WTC11 (cell line): ENCODE results near the gene FXYD7.

Experiments
- AFF4 ChIP-seq: sonication (generic); formaldehyde crosslinking; IDR thresholded peaks from 2 replicates; pipeline ENCODE4 v1.8.1; 2023; ENCODE audit warnings: mild to moderate bottlenecking, missing genetic modification reagents, borderline replicate concordance
- CTCF ChIP-seq: fragments of 200-600 bp; IDR thresholded peaks from 2 replicates; pipeline ENCODE4 v1.8.0; 2022; ENCODE audit warnings: antibody characterized with exemption
- ESRRA ChIP-seq: sonication (generic); formaldehyde crosslinking; IDR thresholded peaks from 2 replicates; pipeline ENCODE4 v1.8.1; 2022; ENCODE audit warnings: mild to moderate bottlenecking, missing genetic modification reagents, borderline replicate concordance
- ETV6 ChIP-seq: sonication (generic); formaldehyde crosslinking; IDR thresholded peaks from 2 replicates; pipeline ENCODE4 v1.8.1; 2022; ENCODE audit warnings: mild to moderate bottlenecking, missing genetic modification reagents
- JUN ChIP-seq: sonication (generic); formaldehyde crosslinking; IDR thresholded peaks from 2 replicates; pipeline ENCODE4 v1.8.0; 2023; ENCODE audit warnings: mild to moderate bottlenecking, missing genetic modification reagents
- KAT7 ChIP-seq: sonication (generic); formaldehyde crosslinking; IDR thresholded peaks from 2 replicates; pipeline ENCODE4 v1.8.1; 2023; ENCODE audit warnings: missing genetic modification reagents, mild to moderate bottlenecking, borderline replicate concordance
- MAX ChIP-seq: sonication (generic); formaldehyde crosslinking; IDR thresholded peaks from 2 replicates; pipeline ENCODE4 v1.8.0; 2022; ENCODE audit warnings: mild to moderate bottlenecking, missing genetic modification reagents
- PRRX2 ChIP-seq: fragments of 250-450 bp; sonication (Bioruptor Pico); IDR thresholded peaks from 2 replicates; pipeline ENCODE4 v1.8.0; 2021; ENCODE audit warnings: mild to moderate bottlenecking
- RELA ChIP-seq: sonication (generic); formaldehyde crosslinking; IDR thresholded peaks from 2 replicates; pipeline ENCODE4 v1.8.1; 2022; ENCODE audit warnings: missing genetic modification reagents, mild to moderate bottlenecking, borderline replicate concordance
- SMAD4 ChIP-seq: sonication (generic); formaldehyde crosslinking; IDR thresholded peaks from 2 replicates; pipeline ENCODE4 v1.8.0; 2022; ENCODE audit warnings: mild to moderate bottlenecking, missing genetic modification reagents
- TEAD1 ChIP-seq: sonication (generic); formaldehyde crosslinking; IDR thresholded peaks from 2 replicates; pipeline ENCODE4 v1.8.0; 2022; ENCODE audit warnings: mild to moderate bottlenecking, missing genetic modification reagents
- ZBTB43 ChIP-seq: sonication (generic); formaldehyde crosslinking; IDR thresholded peaks from 2 replicates; pipeline ENCODE4 v1.8.1; 2023; ENCODE audit warnings: mild to moderate bottlenecking, missing genetic modification reagents
- ZNF121 ChIP-seq: sonication (generic); formaldehyde crosslinking; IDR thresholded peaks from 2 replicates; pipeline ENCODE4 v1.8.0; 2023; ENCODE audit warnings: missing genetic modification reagents

GRCh38 chr19:35127871-35128270, 15.2 kb upstream of the FXYD7 start:
- TF ChIP-seq CTCF (no peak), ZBTB43 (no peak), SMAD4 (CRISPR knock-in tag) (no peak), ESRRA (CRISPR knock-in tag) (no peak), RELA (CRISPR knock-in tag) (no peak), KAT7 (CRISPR knock-in tag) (no peak), MAX (no peak), TEAD1 (no peak), ZNF121 (CRISPR knock-in tag) (no peak), JUN (no peak), ETV6 (no peak), PRRX2 (CRISPR knock-in tag) (no peak), AFF4 (no peak)
